Heart left ventricle (tissue), 13 donors: Measurements from ENCODE around the gene GTF3C5.

Experiments
- CTCF ChIP-seq, 12 donors: fragments of 200-600 bp; sonication (generic) in 4 of 12; IDR thresholded peaks; one replicate each; pipeline versions ENCODE4 v1.5.0 to v1.8.0; 2018 to 2022; ENCODE audit warnings: antibody characterized with exemption in 12 of 12, mild to moderate bottlenecking in 5 of 12
- POLR2A ChIP-seq, 2 donors: fragments of 450-650 bp; IDR thresholded peaks; one replicate each; pipeline ENCODE4 v1.6.1; 2017; ENCODE audit warnings: antibody characterized with exemption in 2 of 2, mild to moderate bottlenecking in 2 of 2, moderate library complexity in 2 of 2
- donor health status: ischemic (EF 13 %, LVEDD 7.1; RV severe dilation, severe dysfunction).
- donor health status: DM: no; HTN: yes; CAD: no.
- donor health status: DM: no; HTN: no; CAD: no.
- donor health status: ischemic (EF 25% LVEDD 6.9; RV normal size, moderate dysfunction).
- donor health status: ischemic (EF 25% LVEDD 5.7; RV mildly dilated, moderate dysfunction).
- donor health status: ischemic (EF 35%, LVEDD 5.7; RV mildly dilated, moderate dysfunction).
- donor health status: nonischemic (EF 11% LVEDD 7.7; RV severe dilation, severe dysfunction).
- donor health status: DM: yes; HTN: yes; CAD: no.
- donor health status: PGD.
- donor health status: ischemic (EF 29% LVEDD 5.4; RV normal size, mild dysfunction).
- donor health status: nonischemic (EF 23%, LVEDD 6.1; RV moderate dilation, normal function).

DNA sequence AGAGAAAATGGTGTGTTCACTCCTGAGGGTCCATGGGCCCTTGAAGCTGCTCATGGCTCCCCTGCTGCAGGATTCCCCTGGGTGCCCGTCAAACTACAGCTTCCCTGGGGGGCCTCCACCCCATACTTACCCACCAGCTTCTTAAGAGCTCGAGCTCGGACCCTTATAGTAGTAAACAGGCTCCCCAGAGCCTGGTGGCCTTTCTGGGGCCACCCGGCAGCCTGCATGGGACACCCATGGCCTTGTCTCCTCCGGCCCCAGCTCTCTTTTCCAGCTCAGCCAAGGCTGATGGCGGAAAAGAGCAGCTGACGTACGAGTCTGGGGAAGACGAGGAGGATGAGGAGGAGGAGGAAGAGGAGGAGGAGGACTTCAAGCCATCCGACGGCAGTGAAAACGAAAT lies 26.8 kb downstream of the GTF3C5 start:
- TF ChIP-seq POLR2A (IDR thresholded peaks at IDR 0.05) (no peak), CTCF (IDR thresholded peaks at IDR 0.05) (no peak)
